LNCaP clone FGC (cell line): ENCODE results near the gene CMSS1.

ENCODE experiments used
- DNase-seq: peaks from one replicate; pipeline ENCODE4 v3.0.0-alpha.2; 2011; ENCODE audit warnings: low read depth
- H3K4me3 ChIP-seq: 2 replicates; pipeline ENCODE4 v1.5.1; 2011; ENCODE audit warnings: mild to moderate bottlenecking, low read depth, low read length, control low read depth
- TF ChIP-seq, protein P1 (sequence below): IDR thresholded peaks from 2 replicates; pipeline ENCODE4 v1.5.1; 2012; ENCODE audit warnings: mild to moderate bottlenecking; ENCODE audit not compliant: control insufficient read depth, insufficient read depth; ENCODE audit errors: extremely low read depth

CMSS1 gene

DNA sequence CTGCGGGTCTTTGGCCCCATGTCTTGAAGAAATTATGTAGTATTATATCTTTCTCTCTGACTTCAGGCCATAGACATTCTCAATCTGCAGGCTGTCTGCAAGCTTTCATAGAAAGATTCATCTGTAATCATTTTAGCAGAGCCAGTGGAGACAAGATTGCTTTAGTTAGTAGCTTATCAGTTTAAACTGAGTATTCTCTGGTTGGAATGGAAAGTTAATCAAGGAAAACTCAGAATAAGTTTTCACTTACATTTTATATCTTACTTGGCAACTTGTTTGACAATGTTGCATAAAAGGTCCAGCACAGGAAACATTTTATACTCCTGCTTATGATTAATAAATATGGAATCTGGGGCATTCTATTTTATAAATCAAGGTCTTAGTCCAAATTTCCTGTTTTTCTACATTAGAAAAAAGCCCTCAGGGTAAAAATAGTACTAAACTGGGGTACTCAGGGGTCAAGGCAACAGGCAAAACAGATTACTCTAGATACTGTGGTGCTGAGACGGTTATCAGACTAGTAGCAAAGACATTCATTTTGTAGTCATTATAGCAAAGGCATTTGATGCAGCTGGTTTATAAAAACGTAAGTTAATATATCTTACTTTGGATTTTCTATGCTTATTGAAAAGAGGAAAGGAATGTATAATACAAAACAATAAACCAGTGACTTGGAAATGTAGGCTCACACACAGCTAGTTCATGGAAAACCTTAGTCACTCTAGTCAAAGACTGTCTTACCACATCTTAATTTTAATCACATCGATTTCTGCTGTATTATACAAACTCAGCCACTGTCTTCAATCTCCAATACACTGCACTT lies 341.9 kb downstream of the CMSS1 start:
- TF ChIP-seq, protein P1, sequence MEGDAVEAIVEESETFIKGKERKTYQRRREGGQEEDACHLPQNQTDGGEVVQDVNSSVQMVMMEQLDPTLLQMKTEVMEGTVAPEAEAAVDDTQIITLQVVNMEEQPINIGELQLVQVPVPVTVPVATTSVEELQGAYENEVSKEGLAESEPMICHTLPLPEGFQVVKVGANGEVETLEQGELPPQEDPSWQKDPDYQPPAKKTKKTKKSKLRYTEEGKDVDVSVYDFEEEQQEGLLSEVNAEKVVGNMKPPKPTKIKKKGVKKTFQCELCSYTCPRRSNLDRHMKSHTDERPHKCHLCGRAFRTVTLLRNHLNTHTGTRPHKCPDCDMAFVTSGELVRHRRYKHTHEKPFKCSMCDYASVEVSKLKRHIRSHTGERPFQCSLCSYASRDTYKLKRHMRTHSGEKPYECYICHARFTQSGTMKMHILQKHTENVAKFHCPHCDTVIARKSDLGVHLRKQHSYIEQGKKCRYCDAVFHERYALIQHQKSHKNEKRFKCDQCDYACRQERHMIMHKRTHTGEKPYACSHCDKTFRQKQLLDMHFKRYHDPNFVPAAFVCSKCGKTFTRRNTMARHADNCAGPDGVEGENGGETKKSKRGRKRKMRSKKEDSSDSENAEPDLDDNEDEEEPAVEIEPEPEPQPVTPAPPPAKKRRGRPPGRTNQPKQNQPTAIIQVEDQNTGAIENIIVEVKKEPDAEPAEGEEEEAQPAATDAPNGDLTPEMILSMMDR: no peak
- DNase-seq: no peak
- no peak overlapping the region for H3K4me3 ChIP-seq

DNA sequence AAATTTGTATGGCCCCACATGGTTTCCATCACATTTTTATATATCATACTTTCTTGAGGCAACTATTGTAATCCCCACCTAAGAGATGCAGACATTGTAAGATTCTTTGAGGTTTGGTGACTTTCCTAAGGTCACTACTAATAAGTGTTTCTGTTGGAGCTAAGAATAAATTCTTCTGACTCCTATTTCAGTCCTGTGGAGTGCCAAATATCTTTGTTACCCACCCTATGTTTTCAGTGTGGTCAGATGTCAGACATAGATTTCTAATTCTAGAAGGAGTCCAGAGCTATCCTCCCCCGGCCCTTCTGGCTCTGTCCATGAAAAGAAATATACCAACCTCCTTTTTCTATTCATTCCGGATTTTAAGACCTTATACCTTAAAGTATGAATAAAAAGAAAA lies 342.9 kb downstream of the CMSS1 start:
- TF ChIP-seq, protein P1: no peak
- no peak overlapping the region for H3K4me3 ChIP-seq
- DNase-seq: no peak

DNA sequence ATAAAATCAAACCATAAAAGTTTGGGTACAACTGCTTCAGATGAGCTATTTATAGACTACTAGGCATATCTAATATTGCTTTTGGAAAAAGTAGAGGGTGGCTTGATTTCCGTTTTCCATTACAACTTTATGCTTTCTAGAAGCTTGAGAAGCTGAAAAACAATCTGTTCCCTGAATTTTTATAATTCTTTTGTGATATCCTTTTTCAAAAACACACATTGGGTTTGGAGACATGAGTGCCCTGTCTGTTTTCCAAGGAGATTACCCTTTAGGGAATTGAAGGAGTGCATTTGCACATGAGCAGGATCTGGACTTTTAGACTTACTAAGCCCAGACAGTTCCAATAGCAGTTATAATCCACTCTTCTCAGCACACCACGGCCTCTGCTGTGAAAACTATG lies 346.1 kb downstream of the CMSS1 start:
- DNase-seq: no peak
- no peak overlapping the region for H3K4me3 ChIP-seq
- TF ChIP-seq, protein P1: no peak

DNA sequence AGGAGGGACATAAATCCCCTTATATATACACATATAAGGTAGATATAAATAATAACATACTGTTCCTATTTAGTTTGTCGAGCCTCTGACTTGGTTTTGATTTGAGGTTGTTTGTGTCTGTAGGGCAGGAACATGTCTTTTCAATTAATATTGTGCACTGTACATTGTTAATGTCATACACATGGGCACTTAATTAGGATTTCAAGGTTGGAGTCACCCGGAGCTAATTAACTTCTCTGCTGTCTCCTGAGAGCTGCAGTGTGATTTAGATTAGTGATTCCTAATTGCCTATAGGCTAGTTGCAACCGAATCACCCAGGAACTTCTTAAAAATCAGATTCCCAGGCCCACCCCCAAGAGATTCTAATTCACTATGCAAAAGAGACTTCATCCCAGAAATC lies 347.1 kb downstream of the CMSS1 start:
- TF ChIP-seq, protein P1: no peak
- no peak overlapping the region for H3K4me3 ChIP-seq
- no peak for DNase-seq

DNA sequence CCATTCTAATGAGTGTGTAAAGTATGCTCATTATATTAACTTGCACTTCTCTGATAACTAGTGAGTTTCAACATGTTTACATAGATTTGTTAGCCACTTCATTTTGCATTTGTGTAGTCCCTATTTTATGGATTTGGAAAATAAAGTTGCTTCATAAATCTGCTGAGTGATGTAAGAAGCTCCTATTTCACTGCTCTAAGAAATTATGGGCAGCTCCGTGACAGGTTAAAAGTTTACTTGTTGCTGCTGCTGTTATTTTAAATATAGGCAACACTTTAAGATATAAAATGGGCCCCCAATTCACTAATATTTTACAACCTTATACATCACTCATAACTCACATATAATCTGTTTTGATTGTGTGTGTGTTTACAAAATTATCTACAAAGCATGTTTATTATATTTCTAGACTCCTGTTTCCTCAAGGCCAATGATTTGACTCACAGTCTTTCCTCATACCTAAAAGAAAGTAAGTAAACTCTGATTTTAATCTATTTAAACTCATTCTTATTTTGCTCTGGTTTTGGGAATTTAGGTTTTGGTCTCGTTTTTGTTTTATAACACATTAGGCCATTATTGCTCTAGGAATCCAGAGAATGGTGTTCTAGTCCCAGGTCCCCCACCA lies 348.4 kb downstream of the CMSS1 start:
- no peak for DNase-seq

DNA sequence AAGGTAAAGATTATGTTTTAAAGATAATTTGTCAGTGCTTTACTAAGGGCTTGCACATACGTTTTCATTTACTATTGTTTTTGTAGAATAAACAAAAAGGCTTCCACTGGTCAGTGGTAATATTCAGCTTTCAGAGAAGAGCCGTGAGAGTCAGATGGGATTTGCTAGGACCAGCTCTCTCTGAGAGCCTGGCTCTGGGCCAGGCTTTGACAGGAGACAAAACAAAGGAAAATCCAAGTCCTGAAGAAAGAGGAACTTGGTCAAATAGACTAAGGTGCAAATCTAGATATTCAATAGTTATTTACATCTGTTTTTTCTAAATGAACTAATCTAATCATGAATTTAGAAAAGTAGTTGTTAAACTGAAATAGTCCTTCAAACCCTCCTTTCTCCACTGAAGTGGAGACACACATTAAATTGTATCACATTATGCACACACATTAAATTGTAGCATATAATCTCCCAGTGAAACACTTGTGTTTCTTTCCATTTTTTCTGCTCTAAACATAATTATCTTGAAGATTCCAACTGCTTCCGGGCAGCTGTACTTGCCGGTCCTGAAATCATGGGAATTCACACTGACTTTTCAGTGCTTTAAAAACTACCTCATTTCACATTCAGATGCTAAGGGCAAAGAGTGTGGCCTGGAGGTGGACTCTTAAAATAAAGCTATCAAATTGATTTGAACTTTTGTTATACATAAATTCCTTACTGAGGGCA lies 351.7 kb downstream of the CMSS1 start:
- DNase-seq: no peak
- H3K4me3 ChIP-seq: no peak overlapping the region
- TF ChIP-seq, protein P1: no peak

More for the DNA sequence above, 348.4 kb downstream of the CMSS1 start:
- TF ChIP-seq, protein P1: no peak
- no peak overlapping the region for H3K4me3 ChIP-seq
